Astrocyte of the cerebellum (primary cell): Measurements from ENCODE around the gene CCR6.

Source experiments
- DNase-seq: peaks from one replicate; pipeline ENCODE4 v3.0.0-alpha.2; 2011; ENCODE audit warnings: low read depth
- H3K4me3 ChIP-seq: 2 replicates; pipeline ENCODE4 v1.5.1; 2011; ENCODE audit warnings: mild to moderate bottlenecking, low read depth, low read length, moderate library complexity
- in situ Hi-C: cut with HindIII; loops from 2 replicates; pipeline ENCODE4 v1.10.0; 2017; ENCODE audit warnings: low sequenced_read_pairs
- TF ChIP-seq, protein P1 (sequence below): IDR thresholded peaks from 2 replicates; pipeline ENCODE4 v1.5.1; 2012; ENCODE audit warnings: low read length, low read depth, moderate library complexity, mild to moderate bottlenecking; ENCODE audit errors: missing control alignments

Gene CCR6

DNA sequence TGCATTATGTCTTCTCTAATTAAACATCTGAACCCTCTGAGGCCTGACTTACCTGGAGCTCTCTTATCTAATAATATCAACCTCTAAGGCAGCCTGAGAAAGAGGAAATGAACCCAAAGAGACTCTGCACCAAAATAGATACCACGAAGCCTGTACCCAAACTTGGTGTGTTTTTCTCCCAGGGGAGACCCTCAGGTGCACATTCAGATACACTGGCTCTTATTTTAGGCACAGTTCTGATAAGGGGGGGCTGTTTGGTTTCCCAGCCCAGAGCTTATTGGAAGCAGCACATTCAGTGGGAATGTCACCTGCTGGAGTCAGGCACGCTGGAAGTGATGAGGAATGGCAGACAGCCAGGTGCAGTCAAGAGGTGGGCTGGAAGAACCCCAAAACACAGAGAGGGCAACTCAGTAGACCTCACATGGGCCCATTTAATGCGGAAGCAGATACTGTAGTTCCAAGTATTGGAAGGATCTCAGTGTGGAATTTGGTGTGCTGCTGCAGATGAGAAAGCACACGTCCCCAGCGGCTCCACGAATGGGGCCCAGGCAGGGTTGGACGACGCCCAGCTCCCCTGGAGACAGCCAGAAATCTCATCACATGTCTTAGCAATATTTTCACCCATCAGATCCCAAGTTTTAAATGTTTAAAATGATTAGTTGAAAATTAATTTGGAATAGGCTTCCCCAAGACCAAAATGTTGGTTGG is 9.7 kb upstream of the CCR6 start:
- in situ Hi-C loops = no loop called here
- no peak overlapping the region for H3K4me3 ChIP-seq
- TF ChIP-seq, protein P1, sequence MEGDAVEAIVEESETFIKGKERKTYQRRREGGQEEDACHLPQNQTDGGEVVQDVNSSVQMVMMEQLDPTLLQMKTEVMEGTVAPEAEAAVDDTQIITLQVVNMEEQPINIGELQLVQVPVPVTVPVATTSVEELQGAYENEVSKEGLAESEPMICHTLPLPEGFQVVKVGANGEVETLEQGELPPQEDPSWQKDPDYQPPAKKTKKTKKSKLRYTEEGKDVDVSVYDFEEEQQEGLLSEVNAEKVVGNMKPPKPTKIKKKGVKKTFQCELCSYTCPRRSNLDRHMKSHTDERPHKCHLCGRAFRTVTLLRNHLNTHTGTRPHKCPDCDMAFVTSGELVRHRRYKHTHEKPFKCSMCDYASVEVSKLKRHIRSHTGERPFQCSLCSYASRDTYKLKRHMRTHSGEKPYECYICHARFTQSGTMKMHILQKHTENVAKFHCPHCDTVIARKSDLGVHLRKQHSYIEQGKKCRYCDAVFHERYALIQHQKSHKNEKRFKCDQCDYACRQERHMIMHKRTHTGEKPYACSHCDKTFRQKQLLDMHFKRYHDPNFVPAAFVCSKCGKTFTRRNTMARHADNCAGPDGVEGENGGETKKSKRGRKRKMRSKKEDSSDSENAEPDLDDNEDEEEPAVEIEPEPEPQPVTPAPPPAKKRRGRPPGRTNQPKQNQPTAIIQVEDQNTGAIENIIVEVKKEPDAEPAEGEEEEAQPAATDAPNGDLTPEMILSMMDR = no peak
- DNase-seq = no peak

DNA sequence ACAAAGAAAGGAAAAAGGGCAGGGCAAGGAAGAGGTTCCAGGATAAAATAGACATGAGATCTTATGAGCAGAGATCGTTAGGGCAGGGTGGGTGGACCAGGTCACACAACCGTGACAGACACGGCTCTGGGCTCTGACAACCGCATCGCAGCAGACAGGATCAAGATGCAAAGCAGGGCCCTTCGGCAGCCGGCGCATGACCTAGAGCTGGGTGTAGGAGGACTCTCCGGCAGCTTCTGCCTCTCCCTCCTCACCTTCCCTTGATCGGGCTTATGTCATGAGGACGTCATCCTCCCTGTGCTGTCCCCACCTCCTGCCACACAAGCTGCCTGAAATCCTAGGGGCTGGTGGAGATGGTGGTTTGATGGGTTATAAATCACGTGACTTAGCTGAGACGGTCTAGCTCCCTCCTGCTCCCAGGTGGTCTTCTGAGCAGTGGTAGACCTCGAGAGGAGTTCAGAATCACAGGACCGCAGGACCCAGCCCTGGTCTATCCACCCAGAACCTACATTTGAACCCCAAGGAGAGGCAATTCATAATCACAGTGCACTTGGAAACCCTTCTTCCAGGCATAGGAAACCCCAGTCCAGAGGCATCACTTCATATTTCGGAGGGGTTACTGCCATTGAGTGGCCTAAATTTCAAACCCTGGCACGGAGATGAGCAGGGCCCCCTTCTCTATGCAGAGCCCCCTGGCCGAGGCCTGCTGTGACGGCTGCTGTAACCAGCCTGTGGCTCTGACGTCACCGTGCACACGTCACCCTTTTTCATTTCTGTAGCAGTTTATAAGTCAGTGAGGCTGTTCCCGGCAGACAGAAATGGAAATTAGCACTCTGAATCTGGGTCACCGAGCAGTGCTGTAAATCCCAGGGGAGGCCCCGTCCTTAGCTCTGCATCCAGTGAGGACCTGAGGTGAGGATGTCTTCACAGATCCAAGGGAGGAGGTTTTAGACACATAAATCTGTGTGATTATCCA is 8.7 kb upstream of the CCR6 start:
- TF ChIP-seq, protein P1 = no peak
- DNase-seq = no peak
- in situ Hi-C loops = no loop called here
- no peak overlapping the region for H3K4me3 ChIP-seq

DNA sequence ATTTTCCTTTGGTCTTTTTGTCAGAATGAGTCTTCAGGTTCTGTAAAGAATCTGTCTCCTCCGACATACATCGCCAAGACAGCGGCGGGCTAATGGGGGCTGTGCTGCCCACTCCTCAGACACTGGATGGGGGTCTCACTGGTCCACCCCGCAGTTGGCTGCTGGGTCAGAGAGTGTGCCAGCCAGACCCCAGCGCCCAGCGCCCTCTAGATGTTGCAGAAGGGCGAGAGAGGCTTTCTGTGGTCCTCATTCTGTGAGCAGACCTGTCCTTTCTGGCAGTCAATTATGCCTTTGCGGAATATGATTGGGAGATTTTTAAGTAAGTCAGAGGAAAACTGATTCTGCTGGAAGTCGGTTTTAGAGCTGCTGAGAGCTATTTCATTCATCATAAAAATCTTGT is 7.8 kb upstream of the CCR6 start:
- no peak overlapping the region for H3K4me3 ChIP-seq
- no peak for DNase-seq
- TF ChIP-seq, protein P1 = no peak
- in situ Hi-C loops = no loop called here

DNA sequence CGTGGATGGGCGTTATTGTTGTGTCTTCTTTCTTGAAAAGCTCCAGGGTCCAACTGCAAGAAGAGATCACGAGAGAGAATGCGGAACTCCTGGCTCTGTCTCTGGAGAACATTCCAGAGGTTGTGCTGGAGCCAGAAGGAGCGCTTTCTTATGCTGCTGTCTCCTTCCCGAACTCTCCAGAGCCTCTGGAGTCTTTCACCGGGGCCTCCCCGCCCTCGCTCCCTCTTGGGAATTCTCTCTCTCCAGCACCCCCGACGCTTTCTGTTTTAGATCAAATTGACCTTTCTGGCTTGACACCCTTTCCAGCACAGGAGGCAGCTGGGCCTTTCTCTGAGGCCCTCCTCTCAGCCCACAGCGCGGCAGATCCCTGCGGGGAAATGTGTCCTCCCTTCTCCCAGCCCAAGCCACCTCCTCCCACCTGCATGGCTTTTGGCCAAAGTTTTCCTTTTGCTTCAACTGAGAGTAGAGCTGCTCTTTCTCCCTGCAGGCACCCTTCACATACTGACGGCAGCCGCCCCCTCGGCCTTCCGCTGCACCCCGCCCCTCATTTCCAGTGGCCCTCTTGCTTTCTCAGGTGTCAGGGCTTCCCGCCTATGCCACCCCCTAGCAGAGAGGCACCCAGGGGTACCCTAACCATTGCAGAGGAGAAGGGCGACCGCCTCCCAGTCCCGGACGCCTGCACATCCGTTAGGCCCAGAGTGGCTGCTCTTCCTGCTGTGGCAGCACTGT is 6.6 kb upstream of the CCR6 start:
- H3K4me3 ChIP-seq = no peak overlapping the region
- no peak for DNase-seq
- in situ Hi-C loops = no loop called here
- TF ChIP-seq, protein P1 = no peak

DNA sequence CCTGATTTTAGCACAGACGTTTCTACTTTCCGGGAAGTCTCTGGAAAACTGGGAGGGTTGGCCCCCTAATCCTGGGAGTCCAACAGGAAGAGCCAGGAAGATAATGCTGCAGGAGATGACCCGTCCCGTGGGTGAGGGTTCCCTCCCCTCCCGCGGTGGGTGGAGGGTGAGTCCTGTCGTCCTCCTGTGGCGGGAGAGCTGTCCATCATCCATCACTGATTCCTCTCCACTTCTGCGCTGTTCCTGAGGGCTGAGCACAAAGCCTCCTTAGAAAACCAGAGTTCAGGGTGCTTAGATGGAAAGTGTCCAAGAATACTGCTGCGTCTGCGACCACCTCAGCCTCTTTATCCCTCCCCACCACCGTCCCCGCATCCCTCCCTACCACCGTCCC is 6.1 kb upstream of the CCR6 start:
- TF ChIP-seq, protein P1 = no peak
- H3K4me3 ChIP-seq = no peak overlapping the region
- in situ Hi-C loops = no loop called here
- no peak for DNase-seq

DNA sequence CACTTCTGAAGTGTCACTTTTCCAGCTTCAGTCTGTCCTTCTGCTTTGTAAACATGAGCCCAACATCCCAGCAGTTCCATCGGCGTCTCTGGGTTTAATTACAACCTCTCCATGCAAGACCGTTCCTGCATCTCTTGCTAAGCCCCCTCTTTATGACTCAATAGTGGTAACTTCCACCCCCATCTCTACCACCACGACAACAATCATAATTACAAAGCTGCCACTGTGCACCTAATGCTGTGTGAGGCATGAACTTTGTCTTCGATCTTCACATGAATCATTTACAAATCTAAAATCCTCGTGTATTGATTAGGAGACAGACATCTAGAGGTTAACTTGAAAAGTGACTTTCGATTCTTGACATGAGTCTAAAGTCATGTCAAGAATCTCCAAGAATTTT is 4.9 kb upstream of the CCR6 start:
- H3K4me3 ChIP-seq = no peak overlapping the region
- in situ Hi-C loops = no loop called here

More for the DNA sequence above, 4.9 kb upstream of the CCR6 start:
- TF ChIP-seq, protein P1 = no peak
- no peak for DNase-seq
